GM18909 (cell line): ENCODE results near the gene BIN1.

Experiments
- ATAC-seq: cut with Tn5 transposase; IDR thresholded peaks from one replicate; pipeline ENCODE4 v1.9.1; 2021; ENCODE audit warnings: mild to moderate bottlenecking; ENCODE audit not compliant: unreplicated experiment, poor library complexity

BIN1 gene

DNA sequence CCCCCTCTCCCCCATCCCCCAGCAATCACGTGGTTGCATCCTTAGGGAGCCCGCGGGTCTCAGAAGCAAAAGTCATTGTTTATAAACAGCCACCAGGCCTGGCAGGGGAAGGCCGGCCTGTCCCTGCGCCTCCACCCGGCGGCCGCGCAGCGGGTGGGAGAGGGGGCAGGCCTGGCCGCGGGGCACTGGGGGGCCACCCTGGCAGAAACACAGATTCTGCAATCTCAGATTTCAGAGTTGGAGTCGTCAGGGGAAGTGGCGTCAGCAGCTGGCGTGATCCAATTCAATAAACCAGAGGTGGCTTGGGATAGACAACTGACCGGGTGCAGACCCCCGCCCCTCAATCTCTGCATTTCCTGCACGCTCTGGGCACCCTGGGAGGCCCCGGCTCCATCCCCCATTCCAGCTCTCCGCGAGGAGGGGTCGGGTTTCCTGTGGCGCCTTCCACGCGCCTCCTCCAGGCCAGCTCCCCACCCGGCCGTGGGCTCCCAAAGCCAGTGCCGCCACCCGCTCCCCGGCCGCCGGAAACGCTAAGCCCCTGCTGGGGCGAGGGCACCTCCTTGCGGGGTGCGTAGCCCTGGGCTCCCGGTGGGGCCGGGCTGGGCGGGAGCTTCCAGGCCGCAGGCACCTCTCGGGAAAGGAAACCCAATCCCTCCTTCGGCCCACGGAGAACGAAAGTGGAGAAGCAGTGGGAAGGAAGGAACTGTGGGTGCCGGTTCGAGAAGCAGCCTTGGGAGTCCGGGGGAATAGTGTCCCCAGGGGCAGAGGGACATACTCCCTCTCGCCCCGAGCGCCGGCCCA, 1.1 kb downstream of the BIN1 start:
- ATAC-seq = no peak

DNA sequence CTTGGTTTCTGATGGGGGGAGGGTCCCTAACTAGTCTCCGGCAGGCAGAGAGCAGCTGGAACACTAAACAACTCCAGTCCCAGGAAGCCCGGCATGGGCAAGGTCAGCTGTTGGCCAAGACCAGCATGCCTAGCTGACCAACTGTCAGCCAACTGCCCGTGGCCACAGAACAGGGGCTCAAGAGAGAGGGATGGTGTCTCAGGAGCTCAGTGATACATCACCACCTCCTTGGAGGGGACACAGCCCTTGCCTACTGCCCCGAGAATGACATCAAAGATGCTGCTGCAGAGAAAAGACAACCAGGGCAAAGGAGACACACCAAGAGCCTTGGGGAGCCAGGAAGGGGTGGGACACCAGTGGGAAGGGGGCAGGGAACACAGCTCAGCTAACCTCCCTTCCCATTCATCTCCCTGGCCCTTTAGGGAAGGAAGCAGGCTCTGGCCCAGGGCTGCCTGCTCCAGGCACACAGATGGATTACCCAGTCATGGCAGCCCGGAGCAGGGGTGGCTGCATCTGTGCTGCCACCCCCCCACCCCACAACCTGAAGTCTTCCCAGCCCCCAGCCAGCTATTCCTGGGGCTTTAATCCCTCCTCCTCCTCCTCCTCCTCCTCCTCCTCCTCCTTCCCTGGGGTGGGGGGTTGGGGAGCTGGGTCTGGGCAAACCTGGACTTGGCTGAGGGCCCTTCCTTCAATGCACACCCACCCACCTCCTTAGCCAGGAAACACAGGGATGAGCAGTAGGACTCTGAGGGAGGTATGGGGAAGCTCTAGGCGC, 1.9 kb downstream of the BIN1 start:
- ATAC-seq = no peak

DNA sequence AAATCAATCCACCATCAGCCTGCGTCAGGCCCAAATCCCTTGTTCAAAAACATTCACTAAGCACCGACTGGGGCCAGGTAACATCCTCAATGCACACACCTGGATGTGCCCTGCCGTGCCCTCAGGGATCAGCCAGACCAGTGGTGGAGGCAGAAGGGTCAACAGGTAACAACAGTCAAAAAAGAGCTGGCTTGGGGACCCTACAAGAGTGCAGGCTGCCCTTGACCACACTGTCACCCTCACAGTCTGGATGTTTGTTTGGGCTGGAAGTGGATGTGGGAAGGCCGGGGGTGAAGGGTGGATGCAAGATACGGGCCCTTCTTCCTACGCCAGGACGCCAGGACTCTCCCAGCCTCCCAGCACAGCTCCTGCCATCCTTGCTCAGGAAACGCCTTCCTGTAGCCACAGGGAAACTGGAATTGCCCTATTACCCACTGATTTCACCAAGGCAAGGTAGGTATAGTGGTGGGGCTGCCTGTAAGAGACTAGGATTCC, 2.7 kb downstream of the BIN1 start:
- ATAC-seq = no peak

DNA sequence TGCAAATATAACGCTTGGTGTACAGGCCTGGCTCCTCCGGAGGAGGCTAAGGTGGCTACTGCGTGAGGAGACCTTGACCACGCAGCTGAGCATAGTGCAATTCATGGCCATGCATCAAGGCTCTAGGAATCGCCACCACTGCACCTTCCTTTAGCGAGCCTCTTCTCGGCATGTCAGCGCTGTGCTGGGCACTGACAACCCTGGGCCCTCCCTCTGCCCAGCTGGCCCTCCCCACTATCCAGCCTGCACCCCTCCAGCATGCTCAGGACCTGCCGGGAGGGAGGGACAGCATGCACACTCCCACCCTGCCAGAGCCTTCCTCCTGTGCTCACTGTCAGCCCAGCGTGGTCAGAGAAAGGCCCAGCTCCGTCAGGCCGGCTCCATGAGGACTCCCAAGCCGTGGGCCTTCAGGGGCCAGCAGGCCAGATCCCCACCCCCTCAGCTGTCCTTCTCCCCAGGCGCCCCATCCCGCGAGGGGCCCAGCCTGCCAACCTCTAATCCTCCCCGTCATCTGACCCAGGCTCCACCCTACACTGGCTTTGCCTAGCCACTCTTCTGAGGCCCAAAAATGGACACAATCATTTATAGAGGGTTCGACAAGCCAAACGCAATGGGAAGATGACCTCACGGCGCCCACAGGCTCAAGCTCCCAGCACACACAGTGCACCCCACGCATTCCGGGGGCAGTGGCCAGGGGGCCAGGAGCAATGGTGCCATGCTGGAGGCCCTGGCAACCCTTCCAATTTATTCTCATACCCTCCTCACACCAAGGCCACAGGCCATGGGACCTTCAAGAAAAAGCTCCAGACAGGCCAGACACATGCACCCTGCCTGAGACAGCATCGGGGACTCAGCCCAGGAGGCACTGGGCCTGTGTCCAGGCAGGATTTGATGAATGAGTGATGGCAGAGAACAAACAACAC, 3.5 kb downstream of the BIN1 start:
- ATAC-seq = no peak

DNA sequence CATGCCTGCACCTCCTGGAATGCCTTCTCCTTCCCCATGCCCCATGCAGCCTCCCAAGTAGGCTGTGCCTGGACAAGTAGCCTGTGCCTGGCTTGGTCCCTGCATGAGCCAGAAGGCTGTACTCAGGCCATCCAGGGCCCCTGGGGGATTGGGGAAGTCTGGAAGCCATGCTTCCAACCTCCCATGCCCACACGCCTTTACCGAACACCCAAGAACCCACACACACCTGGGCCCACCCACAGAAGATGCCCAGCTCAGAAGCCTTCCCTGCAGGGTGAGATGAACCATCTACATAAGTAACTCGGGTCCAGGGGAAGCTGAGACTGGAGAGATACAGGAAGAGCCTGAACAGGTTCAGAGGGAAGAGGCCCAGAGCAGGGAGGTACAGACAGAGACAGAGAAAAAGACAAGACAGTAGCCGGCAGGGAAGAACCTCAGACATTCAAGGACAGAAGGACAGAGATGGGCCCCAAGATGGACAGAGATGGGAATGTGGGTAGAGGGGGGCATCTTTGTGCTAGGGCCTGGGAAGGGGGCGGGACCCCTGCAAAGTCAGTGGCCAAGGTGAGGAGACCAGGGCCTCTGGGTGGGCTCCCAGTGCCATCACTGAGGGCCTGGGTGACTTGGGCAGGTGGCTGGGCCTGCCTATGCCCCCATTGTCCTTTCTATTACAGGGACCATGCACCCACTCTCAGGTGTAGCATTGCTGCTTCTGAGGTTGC, 4.3 kb downstream of the BIN1 start:
- ATAC-seq = no peak

DNA sequence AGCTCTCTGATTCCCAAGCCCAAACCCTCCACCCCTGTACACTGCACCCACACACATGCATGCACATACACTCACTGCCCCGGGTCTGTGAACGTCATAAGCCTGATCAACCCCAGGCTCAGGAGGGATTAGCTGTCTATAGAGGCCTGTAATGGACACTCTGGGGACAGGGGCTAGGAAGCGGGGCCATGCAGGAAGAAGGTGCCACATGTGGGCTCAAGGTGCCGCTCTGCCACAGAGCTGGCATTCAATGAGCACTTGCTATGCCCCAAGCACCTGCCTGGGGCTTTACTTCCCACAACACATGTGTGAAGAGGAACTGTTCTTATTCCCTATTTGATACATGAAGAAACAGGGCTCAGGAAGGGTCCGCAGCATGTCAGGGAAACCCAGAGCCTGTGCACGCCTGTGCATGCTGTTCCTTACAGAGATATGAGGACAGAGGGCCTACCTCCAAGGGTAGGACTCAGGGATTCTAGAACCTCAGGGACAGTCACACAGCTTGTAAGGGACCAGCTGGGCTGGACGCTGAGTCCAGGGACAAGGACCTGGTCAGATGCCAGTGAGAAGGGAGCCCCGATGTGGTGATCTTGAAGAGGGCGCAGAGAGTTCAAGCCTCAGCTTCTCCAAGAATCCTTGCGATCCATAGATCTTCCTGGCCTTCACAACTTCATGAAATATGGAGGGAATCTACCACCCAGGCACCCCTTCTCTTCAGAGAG, 5.0 kb downstream of the BIN1 start:
- no peak for ATAC-seq

DNA sequence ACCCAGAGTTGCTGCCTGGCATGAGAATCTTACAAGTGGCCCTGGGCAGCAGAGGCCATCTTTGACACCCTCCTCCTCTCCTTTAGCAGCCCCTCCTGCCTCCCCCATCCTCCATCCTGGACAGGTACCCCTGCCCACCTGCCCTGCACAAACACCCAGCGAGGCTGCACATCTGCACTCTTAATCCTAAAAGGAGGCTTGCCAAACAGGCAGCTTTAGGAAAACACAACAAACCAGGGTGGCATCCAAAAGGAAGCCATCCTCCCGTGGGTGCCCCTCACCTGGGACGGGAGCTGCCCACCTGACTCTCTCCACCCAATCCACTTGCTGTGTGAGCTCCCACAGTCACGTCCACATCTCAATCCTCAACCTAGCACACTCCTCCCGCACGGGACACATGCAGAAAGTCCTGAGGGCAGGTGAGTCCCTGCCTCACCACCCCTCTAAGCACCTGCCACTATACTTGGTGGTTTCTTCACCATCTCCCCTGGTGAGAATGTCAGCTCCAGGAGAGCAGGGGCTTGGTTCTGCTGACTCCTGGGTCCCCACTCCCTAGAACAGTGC, 5.8 kb downstream of the BIN1 start:
- ATAC-seq = no peak

DNA sequence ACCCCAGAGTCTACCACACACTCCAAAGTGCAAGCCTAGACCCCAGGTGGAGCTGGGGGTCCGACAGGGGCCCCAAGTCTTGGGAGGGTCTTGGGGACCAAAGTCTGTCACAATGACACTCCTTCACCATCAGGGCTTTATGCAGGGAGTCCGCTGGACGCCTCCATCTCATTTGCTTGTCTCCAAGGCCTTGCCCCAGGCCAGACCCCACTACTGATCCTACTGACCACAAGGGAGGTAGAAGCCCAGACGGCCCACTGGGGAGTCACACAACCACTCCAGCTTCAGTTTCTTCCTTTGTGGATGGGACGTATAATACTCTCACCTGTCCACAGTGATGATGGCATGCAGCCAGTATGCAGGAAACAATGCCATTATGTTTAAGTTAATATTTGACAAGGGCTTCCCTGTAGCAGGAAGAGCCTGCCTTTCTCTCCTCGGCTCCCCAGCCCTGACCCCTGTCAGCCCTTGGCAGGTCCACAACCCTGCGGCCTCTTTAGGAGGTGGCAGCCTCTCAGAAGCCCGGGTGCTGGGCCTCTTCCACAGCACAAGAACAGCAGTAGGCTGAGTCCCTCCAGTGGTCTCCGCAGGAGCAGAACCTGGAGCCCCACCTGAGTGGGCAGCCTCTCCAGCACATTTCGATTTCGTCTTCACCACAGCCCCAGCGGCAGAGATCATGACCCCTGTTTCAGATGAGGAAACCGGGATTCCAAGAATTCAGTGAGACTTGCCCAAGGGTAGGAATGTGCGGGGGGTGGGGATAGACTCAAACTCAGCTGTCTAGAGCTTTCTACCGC, 6.5 kb downstream of the BIN1 start:
- ATAC-seq = no peak

DNA sequence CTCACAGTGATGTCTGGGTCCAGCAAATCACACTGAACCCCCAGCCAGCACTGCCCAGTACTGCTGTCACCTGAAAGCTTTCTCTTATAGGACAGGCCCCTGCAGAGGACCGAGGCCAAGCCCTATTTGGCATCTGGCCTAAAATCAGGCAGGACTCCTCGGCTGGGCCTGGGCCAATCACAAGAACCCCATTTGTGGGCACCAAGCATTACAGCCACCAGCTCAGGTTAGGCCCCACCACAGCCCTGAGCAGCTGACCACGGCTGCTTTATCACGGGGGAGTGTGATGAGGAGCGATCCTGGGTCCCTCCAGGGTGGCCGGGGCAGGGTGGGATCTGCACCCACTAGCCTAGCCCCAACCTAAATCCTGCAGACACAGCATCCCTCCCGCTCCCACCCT, 8.2 kb downstream of the BIN1 start:
- ATAC-seq = no peak

DNA sequence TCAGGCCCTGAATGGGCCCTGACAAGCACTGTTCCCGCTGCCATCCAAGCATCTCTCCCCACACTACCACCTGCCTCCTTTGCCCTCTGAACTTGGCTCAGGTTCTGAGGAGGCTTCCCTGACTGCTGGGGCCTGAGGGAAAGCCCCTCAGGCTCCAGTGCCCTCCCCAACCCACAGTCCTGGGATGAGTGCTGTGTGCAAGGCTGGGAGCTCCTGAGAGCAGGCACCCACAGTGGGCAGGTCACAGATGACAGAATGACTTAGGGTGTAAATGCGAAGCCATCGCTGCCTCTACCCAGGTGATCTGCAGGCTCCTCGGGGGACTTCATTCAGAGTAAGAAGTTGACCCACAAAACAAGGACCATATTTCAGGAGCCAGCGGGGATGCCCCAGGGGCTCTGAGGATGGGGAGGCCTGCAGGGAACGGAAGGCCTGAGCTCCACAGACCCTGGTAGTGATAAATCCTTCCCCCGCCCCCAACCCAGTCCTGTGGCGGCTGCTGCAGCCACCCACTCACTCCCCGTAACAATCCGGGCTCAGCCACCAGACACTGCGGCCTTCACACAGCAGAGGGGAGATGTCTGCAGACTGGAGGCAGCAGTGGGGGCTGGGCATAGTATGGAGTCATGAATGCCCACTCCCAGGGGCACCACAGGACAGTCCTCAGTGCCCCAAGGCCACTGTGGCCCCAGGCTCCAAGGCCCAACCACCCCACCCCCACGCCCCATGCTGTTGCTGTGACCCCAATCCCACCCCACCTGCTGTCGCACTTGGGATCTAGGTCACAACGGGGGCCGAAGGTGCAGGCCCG, 8.9 kb downstream of the BIN1 start:
- no peak for ATAC-seq

DNA sequence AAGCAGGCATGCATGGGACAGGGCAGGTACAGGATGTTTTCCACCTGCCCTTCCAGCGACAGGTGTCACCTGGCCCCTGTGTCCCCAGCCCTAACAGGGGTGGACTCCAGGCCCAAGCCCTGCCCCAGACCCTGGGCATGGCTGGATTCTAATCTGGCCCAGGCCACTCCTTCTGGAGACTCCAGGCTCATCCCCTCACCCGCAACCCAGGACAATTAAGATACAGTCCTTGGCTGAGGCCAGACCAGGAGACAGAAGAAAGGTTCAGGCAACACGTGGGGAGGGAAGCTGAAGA, 9.5 kb downstream of the BIN1 start:
- no peak for ATAC-seq

DNA sequence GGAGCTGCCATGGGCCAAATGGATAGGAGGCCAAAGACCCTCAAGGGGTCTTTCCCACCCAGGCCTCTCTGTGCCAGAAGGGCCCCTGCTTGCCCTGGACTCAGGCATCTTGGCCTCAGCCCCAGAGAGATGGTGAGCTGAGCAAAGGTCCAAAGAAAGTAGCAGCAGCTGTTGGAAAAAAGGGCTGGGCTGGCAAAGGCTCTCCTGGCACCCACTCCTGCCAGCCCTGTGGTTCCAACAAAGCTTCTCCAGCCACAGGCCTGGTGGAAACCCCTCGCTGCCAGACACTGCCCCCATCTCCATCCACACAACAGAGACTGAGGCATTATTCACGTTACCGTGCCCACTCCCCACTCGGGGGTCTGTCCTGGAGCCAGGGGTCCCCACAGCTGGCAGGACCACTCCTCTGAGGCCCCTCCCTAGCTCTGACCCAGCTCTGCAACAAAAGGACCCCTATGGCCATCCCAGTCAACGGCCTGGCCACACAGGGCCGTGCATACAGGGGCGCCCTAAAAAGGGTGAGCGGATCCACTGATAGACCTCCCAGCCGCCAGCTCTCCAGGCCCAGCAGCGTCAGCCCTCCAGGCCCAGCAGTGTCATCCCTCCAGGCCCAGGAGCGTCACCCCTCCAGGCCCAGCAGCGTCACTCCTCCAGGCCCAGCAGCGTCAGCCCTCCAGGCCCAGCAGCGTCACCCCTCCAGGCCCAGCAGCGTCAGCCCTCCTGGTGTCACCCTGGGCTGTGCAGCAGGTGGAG, 10.1 kb downstream of the BIN1 start:
- no peak for ATAC-seq

DNA sequence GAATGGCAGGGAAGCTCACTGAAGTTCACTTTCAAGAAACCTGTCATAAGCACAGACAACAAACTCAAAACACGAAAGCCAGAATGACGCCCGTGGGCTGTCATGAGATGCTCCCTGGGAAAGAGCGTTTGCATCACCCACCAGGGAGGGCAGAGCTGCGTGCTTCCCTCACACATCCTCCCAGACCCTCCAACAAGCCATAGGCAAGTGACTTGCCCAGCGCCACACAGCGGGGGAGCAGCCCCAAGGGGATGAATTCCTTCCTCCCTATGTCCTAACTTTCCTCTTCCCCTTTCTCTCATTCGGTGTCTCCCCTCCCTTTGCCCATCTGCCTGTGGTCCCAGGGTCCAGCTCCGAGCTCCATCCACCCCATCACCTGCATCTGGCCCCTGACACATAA, 10.7 kb downstream of the BIN1 start:
- ATAC-seq = no peak

DNA sequence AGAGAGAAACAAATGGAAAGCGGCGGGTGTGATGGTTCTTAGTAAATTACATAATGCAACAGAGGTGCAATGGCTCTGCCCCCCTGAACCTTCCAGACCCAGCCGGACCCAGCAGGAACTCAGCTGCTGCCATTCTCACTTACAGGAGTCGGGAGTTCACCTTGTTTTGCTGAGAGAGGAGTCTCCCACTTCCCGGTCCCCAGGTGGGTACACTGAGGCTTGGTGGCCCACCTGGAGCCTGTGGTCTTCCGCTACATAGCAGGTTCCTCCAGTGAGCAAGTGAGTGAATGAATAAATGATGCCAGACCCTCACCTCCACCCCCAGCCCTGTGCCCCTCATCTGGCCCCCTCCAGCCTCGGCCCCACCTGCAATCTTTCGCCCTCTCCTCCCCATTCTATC, 11.2 kb downstream of the BIN1 start:
- no peak for ATAC-seq

DNA sequence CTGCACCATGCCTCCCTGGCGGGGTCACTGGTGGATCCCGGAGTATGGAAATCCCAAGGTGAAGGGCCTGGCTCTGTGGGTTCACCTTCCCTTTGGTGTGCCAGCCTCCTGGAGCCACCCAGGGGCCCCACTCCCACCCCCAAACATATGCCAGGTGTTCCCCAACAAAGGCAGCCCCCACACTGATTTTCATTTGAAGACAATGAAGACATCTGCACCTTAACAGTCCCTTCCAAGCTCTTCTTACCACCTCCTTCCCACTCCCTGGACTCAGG, 11.7 kb downstream of the BIN1 start:
- no peak for ATAC-seq

DNA sequence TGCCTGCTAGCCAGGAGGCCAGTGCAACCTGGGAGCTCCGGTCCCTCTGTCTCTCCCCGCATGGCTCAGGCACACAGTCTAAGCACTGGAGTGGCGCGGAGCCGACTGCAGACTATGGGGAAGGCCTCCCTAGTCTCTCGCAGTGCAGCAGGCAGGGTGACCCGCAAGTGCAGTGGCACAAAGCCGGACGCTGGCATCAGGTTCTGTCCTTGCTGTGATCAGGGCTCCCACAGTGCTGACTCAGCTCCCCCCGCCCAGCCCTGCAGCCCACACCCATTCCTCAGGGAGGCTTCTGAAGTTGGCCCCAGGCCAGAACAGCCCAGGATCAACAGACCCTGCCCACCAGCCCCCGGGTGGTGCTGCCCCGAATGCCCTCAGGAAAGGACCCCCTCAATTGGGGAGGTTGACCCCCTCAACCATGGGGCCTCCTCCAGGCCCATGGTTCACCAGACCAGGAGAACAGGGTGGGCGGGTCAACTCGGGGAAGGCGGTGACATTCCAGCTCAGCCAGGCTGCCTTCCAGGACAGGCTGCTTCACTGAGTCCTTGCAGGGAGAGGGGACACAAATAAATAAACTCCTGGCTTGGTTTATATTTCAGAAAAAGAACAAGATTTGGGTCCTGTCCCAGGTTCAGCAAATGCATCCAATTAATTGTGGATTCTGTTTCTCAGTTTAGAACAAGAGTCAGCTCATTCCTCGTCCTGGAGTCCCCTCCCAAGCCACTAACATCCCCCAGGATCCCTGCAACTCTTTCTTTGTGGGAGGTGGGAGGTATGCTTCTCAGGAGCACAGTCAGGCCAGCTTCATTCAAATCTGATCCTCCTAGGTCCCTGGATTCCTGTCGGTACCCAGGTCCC, 12.2 kb downstream of the BIN1 start:
- no peak for ATAC-seq
